Measurements from ENCODE around the gene ELAVL1.

- TF ChIP-seq CTCF (IDR thresholded peaks at IDR 0.05; ENCODE audit: poor library complexity, severe bottlenecking) (no peak), REST (IDR thresholded peaks at IDR 0.05; ENCODE audit: borderline replicate concordance) (no peak), MXI1 (conservative IDR thresholded peaks at IDR 0.05; ENCODE audit: poor library complexity, severe bottlenecking) (no peak), POLR2AphosphoS5 (IDR thresholded peaks at IDR 0.05) (no peak)
These were observed 8.6 kb downstream of the ELAVL1 start for GRCh38 chr19:7996883-7997282.

All from neural cell (in vitro differentiated cells).